K562 (cell line): ENCODE results near the gene EGFL7. TPM values are rescaled to one million over a fixed set of nuclear protein-coding genes. Genes with fewer than 3 reads are reported as not detected.
A peak's percentile ranks its signal among the peaks of the same experiment; 100 is the strongest.

ENCODE experiments used
- FOXP1 ChIP-seq: sonication (generic); formaldehyde crosslinking; IDR thresholded peaks from 2 replicates; pipeline ENCODE4 v1.8.0; 2022; ENCODE audit warnings: mild to moderate bottlenecking, missing genetic modification reagents
- MCM7 ChIP-seq, 2 experiments: fragments of 450-650 bp; IDR thresholded peaks; 2 replicates each; pipeline ENCODE4 v1.6.1; 2016 to 2018
- MYNN ChIP-seq, 2 experiments: sonication (generic); formaldehyde crosslinking in 1 of 2; IDR thresholded peaks; 2 replicates each; pipeline versions ENCODE4 v1.5.0 to v1.6.1; 2016 to 2020; ENCODE audit warnings: antibody characterized with exemption in 1 of 2, missing genetic modification reagents in 1 of 2
- STAT5B ChIP-seq: fragments of 250-450 bp; sonication (Bioruptor Pico); IDR thresholded peaks from 2 replicates; pipeline ENCODE4 v1.8.0; 2021; ENCODE audit warnings: mild to moderate bottlenecking, inconsistent platforms
- ZNF75A ChIP-seq: fragments of 450-650 bp; formaldehyde crosslinking; IDR thresholded peaks from 2 replicates; pipeline ENCODE4 v1.4.0; 2020; ENCODE audit warnings: mild to moderate bottlenecking
- polyA plus RNA-seq, 8 experiments: library from polyadenylated mRNA; depleted of rRNA in 4 of 8; stranded (reverse) in 5 of 8; unstranded in 3 of 8; fragments of >200 nt; fragmentation: Nextera tagmentation in 2 of 8; fragmentation: Illumina TruSeq in 1 of 8; extraction: Ambion mirVana in 2 of 8; extraction: Trizol in 1 of 8; gene quantifications; 2 replicates each; pipeline versions ENCODE4 v1.2.1 to v1.2.3, GENCODE V29; 2011 to 2014; ENCODE audit warnings: inconsistent platforms in 1 of 8, missing spikeins in 1 of 8
- total RNA-seq, 7 experiments: library from RNA; depleted of rRNA in 6 of 7; stranded (reverse); fragments of >200 nt in 6 of 7; fragmentation: Illumina TruSeq in 2 of 7; extraction: Trizol in 2 of 7; gene quantifications; 2 replicates each; pipeline versions ENCODE4 v1.2.1 to v1.2.3, GENCODE V29; 2011 to 2021; ENCODE audit warnings: low replicate concordance in 1 of 7
- TF ChIP-seq, protein P1 (sequence below), 3 experiments: fragments of 200-800 bp in 1 of 3; fragments of 250-450 bp in 1 of 3; fragments of 450-650 bp in 1 of 3; sonication (Bioruptor Pico) in 1 of 3; sonication (Bioruptor generic) in 1 of 3; formaldehyde crosslinking in 1 of 3; IDR thresholded peaks; 2 replicates each; pipeline versions ENCODE4 v1.6.1 to v1.8.0; 2016 to 2022; ENCODE audit warnings: mild to moderate bottlenecking in 2 of 3, missing genetic modification characterization in 2 of 3, missing compliant biosample characterization in 1 of 3, moderate library complexity in 1 of 3
- TF ChIP-seq, protein P2 (sequence below): fragments of 450-650 bp; formaldehyde crosslinking; conservative IDR thresholded peaks from 2 replicates; pipeline ENCODE4 v1.4.0; 2022; ENCODE audit warnings: mild to moderate bottlenecking, missing genetic modification characterization

Gene EGFL7
- total and polyA plus RNA-seq, 9 of the 15 experiments (the other 6 are each of a cell fraction or from before 2014, with no cell fraction given) = 1.5 to 286 (median 55.5) TPM

DNA sequence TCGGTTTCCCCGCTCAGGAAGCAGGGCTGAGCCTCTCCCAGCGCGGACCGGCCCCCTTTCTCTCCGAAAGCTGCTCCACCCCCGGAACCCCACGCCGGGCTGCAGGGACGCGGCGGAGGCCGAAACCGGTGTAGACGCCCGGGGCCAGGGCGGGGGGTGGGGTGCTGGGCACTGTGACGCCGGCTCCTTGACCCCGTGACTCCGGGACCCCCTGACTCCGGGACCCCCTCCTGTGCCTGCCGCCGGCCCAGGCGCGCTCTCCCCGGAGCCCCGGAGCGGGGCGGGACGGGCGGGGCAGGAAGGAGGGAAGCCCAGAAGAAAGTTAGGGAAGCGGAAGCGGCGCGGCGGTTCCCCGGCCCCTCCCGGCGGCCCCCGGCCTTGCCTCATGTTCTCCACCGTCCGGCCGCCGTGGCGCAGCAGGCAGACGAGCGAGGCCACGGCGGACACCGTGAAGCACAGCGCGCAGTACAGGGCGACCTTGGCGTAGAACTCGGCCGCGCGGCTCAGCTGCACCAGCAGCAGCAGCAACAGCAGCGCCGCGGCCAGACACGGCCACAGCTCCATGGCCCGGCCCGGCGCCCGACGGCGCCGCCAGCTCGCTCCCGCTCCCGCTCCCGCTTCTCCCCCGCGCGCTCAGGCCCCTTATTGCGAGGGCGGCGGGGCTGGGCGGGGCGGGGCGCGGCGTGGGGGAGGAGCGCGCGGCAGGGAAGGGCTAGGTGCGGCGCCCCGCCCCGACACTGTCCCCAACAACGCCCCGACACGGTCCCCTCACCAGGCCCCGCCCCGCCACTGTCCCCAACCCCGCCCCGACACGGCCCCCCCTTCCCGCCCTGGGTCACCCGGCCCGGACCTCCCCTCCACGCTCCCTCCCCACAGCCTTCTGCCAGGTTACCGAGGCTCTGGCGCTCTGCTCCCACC, 24.3 kb downstream of the EGFL7 start, which contains the start of gene AGPAT2 (continued):
- TF ChIP-seq, protein P1, sequence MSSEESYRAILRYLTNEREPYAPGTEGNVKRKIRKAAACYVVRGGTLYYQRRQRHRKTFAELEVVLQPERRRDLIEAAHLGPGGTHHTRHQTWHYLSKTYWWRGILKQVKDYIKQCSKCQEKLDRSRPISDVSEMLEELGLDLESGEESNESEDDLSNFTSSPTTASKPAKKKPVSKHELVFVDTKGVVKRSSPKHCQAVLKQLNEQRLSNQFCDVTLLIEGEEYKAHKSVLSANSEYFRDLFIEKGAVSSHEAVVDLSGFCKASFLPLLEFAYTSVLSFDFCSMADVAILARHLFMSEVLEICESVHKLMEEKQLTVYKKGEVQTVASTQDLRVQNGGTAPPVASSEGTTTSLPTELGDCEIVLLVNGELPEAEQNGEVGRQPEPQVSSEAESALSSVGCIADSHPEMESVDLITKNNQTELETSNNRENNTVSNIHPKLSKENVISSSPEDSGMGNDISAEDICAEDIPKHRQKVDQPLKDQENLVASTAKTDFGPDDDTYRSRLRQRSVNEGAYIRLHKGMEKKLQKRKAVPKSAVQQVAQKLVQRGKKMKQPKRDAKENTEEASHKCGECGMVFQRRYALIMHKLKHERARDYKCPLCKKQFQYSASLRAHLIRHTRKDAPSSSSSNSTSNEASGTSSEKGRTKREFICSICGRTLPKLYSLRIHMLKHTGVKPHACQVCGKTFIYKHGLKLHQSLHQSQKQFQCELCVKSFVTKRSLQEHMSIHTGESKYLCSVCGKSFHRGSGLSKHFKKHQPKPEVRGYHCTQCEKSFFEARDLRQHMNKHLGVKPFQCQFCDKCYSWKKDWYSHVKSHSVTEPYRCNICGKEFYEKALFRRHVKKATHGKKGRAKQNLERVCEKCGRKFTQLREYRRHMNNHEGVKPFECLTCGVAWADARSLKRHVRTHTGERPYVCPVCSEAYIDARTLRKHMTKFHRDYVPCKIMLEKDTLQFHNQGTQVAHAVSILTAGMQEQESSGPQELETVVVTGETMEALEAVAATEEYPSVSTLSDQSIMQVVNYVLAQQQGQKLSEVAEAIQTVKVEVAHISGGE (CRISPR knock-in tag; IDR thresholded peaks at IDR 0.05) = peak in 2 of 3 experiments; percentile 48 to 68; a peak in 3 of 6 replicates
- no peak for TF ChIP-seq ZNF75A (CRISPR knock-in tag)
- TF ChIP-seq, protein P2, sequence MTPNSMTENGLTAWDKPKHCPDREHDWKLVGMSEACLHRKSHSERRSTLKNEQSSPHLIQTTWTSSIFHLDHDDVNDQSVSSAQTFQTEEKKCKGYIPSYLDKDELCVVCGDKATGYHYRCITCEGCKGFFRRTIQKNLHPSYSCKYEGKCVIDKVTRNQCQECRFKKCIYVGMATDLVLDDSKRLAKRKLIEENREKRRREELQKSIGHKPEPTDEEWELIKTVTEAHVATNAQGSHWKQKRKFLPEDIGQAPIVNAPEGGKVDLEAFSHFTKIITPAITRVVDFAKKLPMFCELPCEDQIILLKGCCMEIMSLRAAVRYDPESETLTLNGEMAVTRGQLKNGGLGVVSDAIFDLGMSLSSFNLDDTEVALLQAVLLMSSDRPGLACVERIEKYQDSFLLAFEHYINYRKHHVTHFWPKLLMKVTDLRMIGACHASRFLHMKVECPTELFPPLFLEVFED (CRISPR knock-in tag) = no peak
- no peak for TF ChIP-seq FOXP1 (CRISPR knock-in tag)
- no peak for TF ChIP-seq STAT5B
- TF ChIP-seq MYNN (IDR thresholded peaks at IDR 0.05) = no peak
- no peak for TF ChIP-seq MYNN (CRISPR knock-in tag; IDR thresholded peaks at IDR 0.05)
- no peak for TF ChIP-seq MCM7 (IDR thresholded peaks at IDR 0.05)
